Measurements from ENCODE around the gene PROM1.

DNA sequence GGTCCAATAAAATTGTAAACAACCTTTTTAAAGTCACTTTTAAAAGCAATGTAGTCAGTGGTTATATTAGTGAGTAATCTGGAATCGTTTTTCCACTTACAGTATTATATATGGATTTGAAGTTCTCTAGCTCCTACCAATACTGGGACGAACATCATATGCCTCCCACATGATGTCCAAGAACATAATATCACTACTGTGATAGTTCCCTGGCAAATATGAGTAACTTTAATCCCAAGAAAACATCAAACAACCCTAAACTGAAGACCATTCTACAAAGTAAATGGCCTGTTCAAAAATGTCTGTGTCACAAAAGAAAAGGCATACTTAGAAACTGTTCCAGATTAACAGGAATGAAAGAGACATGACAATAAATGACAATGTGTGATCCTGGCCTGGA, 67.3 kb downstream of the PROM1 start:
- TF ChIP-seq, protein P1, sequence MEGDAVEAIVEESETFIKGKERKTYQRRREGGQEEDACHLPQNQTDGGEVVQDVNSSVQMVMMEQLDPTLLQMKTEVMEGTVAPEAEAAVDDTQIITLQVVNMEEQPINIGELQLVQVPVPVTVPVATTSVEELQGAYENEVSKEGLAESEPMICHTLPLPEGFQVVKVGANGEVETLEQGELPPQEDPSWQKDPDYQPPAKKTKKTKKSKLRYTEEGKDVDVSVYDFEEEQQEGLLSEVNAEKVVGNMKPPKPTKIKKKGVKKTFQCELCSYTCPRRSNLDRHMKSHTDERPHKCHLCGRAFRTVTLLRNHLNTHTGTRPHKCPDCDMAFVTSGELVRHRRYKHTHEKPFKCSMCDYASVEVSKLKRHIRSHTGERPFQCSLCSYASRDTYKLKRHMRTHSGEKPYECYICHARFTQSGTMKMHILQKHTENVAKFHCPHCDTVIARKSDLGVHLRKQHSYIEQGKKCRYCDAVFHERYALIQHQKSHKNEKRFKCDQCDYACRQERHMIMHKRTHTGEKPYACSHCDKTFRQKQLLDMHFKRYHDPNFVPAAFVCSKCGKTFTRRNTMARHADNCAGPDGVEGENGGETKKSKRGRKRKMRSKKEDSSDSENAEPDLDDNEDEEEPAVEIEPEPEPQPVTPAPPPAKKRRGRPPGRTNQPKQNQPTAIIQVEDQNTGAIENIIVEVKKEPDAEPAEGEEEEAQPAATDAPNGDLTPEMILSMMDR (tag by site-specific recombination; IDR thresholded peaks at IDR 0.05), result no peak
- no peak for TF ChIP-seq HOXD13 (CRISPR knock-in tag; IDR thresholded peaks at IDR 0.05; ENCODE audit: borderline replicate concordance)
- TF ChIP-seq ZNF621 (tag by site-specific recombination; IDR thresholded peaks at IDR 0.05), result no peak
- TF ChIP-seq, protein P2, sequence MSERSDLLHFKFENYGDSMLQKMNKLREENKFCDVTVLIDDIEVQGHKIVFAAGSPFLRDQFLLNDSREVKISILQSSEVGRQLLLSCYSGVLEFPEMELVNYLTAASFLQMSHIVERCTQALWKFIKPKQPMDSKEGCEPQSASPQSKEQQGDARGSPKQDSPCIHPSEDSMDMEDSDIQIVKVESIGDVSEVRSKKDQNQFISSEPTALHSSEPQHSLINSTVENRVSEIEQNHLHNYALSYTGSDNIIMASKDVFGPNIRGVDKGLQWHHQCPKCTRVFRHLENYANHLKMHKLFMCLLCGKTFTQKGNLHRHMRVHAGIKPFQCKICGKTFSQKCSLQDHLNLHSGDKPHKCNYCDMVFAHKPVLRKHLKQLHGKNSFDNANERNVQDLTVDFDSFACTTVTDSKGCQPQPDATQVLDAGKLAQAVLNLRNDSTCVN (tag by site-specific recombination; optimal IDR thresholded peaks at IDR 0.05), result no peak
- TF ChIP-seq, protein P3, sequence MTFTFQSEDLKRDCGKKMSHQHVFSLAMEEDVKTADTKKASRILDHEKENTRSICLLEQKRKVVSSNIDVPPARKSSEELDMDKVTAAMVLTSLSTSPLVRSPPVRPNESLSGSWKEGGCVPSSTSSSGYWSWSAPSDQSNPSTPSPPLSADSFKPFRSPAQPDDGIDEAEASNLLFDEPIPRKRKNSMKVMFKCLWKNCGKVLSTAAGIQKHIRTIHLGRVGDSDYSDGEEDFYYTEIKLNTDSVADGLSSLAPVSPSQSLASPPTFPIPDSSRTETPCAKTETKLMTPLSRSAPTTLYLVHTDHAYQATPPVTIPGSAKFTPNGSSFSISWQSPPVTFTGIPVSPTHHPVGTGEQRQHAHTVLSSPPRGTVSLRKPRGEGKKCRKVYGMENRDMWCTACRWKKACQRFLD (tag by site-specific recombination; IDR thresholded peaks at IDR 0.05), result no peak
- TF ChIP-seq ZFP41 (tag by site-specific recombination; IDR thresholded peaks at IDR 0.05; ENCODE audit: borderline replicate concordance), result no peak
- no peak for TF ChIP-seq ZNF423 (tag by site-specific recombination; IDR thresholded peaks at IDR 0.05)
- no peak for TF ChIP-seq ZSCAN30 (tag by site-specific recombination; IDR thresholded peaks at IDR 0.05)
- no peak for TF ChIP-seq ZNF610 (tag by site-specific recombination; IDR thresholded peaks at IDR 0.05; ENCODE audit: borderline replicate concordance)
- no peak for TF ChIP-seq ZNF324 (tag by site-specific recombination; IDR thresholded peaks at IDR 0.05)
- TF ChIP-seq, protein P4, sequence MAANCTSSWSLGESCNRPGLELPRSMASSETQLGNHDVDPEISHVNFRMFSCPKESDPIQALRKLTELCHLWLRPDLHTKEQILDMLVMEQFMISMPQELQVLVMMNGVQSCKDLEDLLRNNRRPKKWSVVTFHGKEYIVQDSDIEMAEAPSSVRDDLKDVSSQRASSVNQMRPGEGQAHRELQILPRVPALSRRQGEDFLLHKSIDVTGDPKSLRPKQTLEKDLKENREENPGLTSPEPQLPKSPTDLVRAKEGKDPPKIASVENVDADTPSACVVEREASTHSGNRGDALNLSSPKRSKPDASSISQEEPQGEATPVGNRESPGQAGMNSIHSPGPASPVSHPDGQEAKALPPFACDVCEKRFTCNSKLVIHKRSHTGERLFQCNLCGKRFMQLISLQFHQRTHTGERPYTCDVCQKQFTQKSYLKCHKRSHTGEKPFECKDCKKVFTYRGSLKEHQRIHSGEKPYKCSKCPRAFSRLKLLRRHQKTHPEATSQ (tag by site-specific recombination; IDR thresholded peaks at IDR 0.05), result no peak
- no peak for TF ChIP-seq ZNF24 (tag by site-specific recombination; IDR thresholded peaks at IDR 0.05)
- TF ChIP-seq, protein P5, sequence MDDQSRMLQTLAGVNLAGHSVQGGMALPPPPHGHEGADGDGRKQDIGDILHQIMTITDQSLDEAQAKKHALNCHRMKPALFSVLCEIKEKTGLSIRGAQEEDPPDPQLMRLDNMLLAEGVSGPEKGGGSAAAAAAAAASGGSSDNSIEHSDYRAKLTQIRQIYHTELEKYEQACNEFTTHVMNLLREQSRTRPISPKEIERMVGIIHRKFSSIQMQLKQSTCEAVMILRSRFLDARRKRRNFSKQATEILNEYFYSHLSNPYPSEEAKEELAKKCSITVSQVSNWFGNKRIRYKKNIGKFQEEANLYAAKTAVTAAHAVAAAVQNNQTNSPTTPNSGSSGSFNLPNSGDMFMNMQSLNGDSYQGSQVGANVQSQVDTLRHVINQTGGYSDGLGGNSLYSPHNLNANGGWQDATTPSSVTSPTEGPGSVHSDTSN (CRISPR knock-in tag; IDR thresholded peaks at IDR 0.05), result no peak
